Frontal cortex (tissue), 4 donors: ENCODE measurements around the gene LCT. TPM values are rescaled to one million over a fixed set of nuclear protein-coding genes. Genes with fewer than 3 reads are reported as not detected.
"Not testable (repeated sequence)": the region's sequence is repeated elsewhere in the genome, so short reads cannot be mapped to it uniquely, and the experiment has no call there.

ENCODE experiments used
- DNase-seq, 2 donors: peaks; one replicate each; pipeline ENCODE4 v3.0.0; 2012; ENCODE audit warnings: low spot score in 2 of 2
- FAIRE-seq: peaks from 2 replicates; lab custom pipeline; 2012; peaks lifted over from hg19 to GRCh38; lab: Jason Lieb, UNC
- total RNA-seq: library from RNA; depleted of rRNA; stranded (reverse); fragments of >200 nt; gene quantifications from one replicate; pipeline ENCODE4 v1.2.3, GENCODE V29; 2014
- donor health status: control.
- donor health status: control.
- donor health status: control.

The LCT gene
- total RNA-seq, 1 donor from 2014 or later: not detected

GRCh38 chr2:135838502-135838901, 1.5 kb upstream of the LCT start:
- FAIRE-seq (no peak), DNase-seq (no peak)

GRCh38 chr2:135832891-135833290, 4.1 kb downstream of the LCT start:
- no peak for DNase-seq
- FAIRE-seq: no peak

DNA sequence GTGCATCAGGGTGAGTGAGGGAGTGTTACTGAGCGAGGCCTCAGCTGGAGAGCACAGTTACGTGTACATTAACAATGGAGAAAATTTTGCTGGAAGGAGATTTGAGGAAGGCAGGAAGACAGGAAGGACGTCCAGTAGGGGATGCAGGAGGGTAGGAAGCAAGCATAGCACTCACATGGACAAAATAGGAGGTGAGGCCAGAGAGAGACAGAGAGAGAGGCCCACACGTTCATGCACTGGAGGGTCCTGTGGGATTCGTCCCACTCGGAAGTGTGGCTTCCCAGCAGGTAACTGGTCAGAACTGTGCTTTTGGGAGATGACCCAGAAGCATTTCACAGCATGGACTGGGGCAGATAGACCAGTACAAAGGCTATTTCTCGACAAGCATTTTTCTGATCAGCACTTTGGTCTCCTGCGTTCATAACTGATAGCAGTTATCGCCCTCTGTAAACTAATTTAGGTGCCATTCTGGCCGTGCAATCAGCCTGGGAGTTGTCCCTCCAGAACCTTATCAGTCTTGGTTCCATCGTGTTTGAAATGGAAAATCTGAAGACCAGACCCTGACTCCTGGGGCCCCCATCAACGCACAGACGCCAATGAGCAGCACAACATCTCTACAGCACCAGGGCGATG, 5.7 kb downstream of the LCT start:
- DNase-seq (no peak), FAIRE-seq (no peak)

- DNase-seq (no peak), FAIRE-seq (no peak)
Observed at GRCh38 chr2:135829378-135830135, 7.4 kb downstream of the LCT start.

DNA sequence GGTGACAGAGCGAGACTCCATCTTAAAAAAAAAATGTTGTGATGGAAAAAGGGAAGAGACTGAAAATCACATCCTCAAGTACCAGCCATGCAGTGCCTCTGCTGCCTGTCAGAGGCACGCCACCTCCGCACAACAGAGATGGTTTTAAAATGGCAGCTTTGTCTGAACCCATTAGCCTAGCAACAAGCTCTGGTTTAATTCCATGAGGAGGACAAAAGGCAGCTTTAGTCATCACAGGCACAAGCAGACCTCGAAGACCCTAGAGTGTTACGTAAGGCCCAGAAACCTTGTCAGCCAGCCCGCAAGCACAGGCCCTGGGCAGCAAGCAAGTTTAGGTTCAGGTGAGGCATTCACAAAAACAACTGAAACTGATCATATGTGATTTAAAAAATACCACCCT, 10.4 kb downstream of the LCT start:
- DNase-seq (no peak), FAIRE-seq (no peak)

- no peak for DNase-seq
- FAIRE-seq: no peak
Observed at GRCh38 chr2:135825550-135826176, 11.3 kb downstream of the LCT start.

- DNase-seq (no peak), FAIRE-seq (no peak)
Observed at GRCh38 chr2:135825131-135825530, 11.9 kb downstream of the LCT start.

- DNase-seq: no peak
- no peak for FAIRE-seq
Observed at GRCh38 chr2:135822855-135823254, 14.1 kb downstream of the LCT start.

DNA sequence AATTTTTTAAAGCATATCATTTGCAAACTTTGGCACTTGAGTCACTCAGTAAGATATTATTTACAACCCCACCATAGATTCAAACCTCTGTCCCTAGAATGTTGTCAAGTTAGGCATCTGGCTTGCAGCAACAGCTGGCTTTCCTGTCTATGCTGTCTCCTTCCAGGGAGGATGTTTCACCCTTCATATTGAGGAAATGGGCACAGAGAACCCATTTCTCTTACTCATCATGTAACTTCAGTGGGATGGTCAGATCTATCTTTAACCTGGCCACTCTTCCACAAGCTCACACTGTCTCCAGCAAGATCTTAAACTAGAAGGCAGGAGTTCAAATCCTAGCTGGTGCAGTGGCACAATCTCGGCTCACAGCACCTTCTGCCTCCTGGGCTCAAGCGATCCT, 15.8 kb downstream of the LCT start:
- DNase-seq (no peak), FAIRE-seq (no peak)

DNA sequence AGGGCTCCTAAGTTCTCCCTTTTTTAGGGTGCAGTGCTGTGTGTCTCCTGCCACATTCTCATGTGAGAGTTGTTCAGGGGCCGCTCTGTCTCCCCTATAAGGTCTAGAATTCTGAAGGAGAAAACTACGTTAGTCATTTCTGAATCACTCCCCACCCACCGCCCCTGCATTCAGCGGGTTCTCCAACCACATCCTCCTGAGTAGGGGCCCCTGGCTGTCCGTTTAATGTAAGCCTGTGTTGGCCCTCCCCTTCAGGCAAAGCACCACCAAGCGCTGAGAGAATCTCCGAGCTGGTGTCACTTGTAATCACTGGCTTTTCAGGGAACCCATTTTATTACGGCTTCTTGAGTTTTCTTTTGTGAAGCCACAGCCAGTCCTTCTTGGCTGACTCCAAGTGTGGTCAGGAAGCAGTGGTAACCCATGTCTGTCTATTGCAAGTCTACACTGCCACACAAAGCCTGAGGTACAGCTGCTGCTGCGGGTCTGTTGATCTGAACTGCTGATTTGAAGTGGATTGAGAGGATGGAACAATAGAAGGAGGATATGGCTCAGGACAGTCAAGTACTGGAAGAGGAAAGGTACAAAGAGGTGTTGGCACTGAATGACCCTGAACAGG, 16.9 kb downstream of the LCT start:
- DNase-seq (no peak), FAIRE-seq (no peak)

DNA sequence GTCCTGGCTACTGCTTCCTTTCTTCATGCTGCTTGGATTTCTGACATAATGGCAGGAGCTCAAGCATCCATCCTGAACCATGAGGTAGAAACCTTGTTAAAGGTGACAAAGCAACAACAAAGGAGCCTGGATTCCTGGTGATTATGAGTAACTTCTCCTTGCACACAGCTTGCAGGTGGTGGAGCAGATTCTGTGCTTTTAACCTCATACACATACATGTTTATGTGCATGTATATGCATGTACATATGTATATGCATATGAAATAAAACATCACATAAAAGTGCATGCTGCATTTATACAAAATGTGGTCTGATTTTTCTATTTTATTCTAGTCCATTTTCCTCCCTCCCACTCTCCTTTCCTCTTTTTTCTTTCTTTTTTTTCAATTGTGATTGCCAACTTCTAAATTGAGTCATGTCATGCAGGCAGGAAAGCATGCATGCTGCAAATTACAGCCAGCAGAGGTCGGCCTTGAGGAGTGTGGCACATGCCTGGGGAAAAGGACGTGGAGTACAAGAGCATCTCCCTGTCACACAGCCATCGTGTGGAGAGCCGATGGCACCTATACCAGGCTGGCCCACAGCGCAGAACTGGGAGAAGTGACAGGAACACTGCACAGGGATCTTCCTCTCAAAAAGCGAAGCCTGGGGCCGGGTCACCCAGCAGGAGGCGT, 17.9 kb downstream of the LCT start:
- DNase-seq (no peak), FAIRE-seq (no peak)

GRCh38 chr2:135817951-135818350, 19.0 kb downstream of the LCT start:
- FAIRE-seq: no peak
- no peak for DNase-seq

DNA sequence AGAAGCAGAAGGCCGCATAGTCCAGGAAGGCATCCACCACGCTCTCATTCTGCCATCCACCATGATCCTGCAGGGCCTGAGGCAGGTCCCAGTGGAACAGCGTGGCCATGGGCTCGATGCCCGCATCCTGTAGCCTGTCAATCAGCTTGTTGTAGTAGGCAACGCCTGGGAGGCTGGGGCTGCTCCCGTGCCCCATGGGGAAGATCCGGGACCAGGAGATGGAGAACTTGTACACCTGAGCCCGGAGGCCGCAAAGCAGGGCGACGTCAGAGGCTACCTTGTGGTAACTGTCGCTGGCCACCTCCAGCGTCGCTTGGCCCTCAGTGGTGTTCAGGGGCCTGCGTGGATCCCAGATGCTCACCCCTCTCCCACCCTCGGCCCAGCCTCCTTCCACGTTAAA, 19.5 kb downstream of the LCT start:
- DNase-seq (no peak), FAIRE-seq (no peak)

DNA sequence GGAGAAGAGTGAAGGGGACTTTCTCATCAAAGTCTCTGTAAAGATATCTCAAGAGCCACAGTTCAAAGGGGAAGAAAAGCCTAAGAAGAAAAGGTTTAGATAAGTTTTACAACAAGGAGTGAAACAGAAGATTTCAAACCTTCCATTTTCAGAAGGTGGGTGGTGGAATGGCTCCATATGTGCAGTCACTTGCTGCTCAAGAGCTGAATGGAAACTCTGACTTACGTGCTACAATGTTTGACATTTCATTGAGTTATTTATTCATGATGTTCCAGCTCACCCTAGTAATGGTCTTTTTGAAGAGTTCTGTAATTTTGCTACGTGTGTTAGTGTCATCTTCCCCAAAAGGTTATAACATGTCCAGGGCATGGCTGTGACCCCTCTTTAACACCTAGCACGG, 21.7 kb downstream of the LCT start:
- DNase-seq (no peak), FAIRE-seq (no peak)

GRCh38 chr2:135812907-135813511, 24.0 kb downstream of the LCT start:
- DNase-seq: no peak
- FAIRE-seq: no peak

GRCh38 chr2:135807874-135808273, 29.1 kb downstream of the LCT start:
- FAIRE-seq, DNase-seq: not testable (repeated sequence)

GRCh38 chr2:135803278-135803677, 33.7 kb downstream of the LCT start:
- FAIRE-seq (no peak), DNase-seq (no peak)

- no peak for FAIRE-seq
- no peak for DNase-seq
Observed at GRCh38 chr2:135802350-135802749, 34.6 kb downstream of the LCT start.

- DNase-seq: no peak
- no peak for FAIRE-seq
Observed at GRCh38 chr2:135800513-135801460, 36.2 kb downstream of the LCT start.
